Activated T-cell treated with anti-CD3 and anti-CD28 coated beads, Interleukin-2, amount 50 U/mL, for 48 hours (primary cell): ENCODE measurements around the gene C20orf204.
"Not testable (repeated sequence)": the region's sequence is repeated elsewhere in the genome, so short reads cannot be mapped to it uniquely, and the experiment has no call there.

Source experiments
- DNase-seq, 2 experiments: peaks; one replicate each; pipeline ENCODE4 v3.0.0-alpha.2; 2020

Gene C20orf204

GRCh38 chr20:64035933-64036345 lies at the start of gene C20orf204:
TSS of gene C20orf204 (plus strand) at chr20:64036182. CDS start at chr20:64036324, 142 bp downstream.
- DNase-seq, result no peak

GRCh38 chr20:64000906-64001305 lies 35.1 kb upstream of the C20orf204 start:
- DNase-seq, result no peak

- DNase-seq, result no peak
These were observed 34.4 kb upstream of the C20orf204 start for GRCh38 chr20:64001607-64002011.

- no peak for DNase-seq
These were observed 31.8 kb upstream of the C20orf204 start for GRCh38 chr20:64003960-64004725.

GRCh38 chr20:64005394-64005793 lies 30.6 kb upstream of the C20orf204 start:
- DNase-seq, result no peak

GRCh38 chr20:64006490-64006889 lies 29.5 kb upstream of the C20orf204 start:
- DNase-seq, result no peak

- DNase-seq, result no peak
These were observed 29.1 kb upstream of the C20orf204 start for GRCh38 chr20:64006902-64007301.

GRCh38 chr20:64009811-64010387 lies 26.1 kb upstream of the C20orf204 start:
- DNase-seq, result no peak

- DNase-seq, result no peak
These were observed 25.2 kb upstream of the C20orf204 start for GRCh38 chr20:64010711-64011237.

- peak; percentile 26 for DNase-seq
These were observed 24.6 kb upstream of the C20orf204 start for GRCh38 chr20:64011366-64011779.

- not testable (repeated sequence) for DNase-seq
These were observed 23.4 kb upstream of the C20orf204 start for GRCh38 chr20:64012385-64013154.

GRCh38 chr20:64015635-64016034 lies 20.3 kb upstream of the C20orf204 start:
- no peak for DNase-seq

- DNase-seq, result no peak
These were observed 14.6 kb upstream of the C20orf204 start for GRCh38 chr20:64021124-64021975.

- no peak for DNase-seq
These were observed 13.2 kb upstream of the C20orf204 start for GRCh38 chr20:64022671-64023360.

- DNase-seq, result no peak
These were observed 12.4 kb upstream of the C20orf204 start for GRCh38 chr20:64023361-64024140.

- DNase-seq, result no peak
These were observed 11.6 kb upstream of the C20orf204 start for GRCh38 chr20:64024141-64024990.

GRCh38 chr20:64025101-64025825 lies 10.7 kb upstream of the C20orf204 start:
- no peak for DNase-seq

GRCh38 chr20:64025826-64026412 lies 10.1 kb upstream of the C20orf204 start:
- no peak for DNase-seq
